K562 (cell line): ENCODE results near the gene EYA4. TPM values are rescaled to one million over a fixed set of nuclear protein-coding genes. Genes with fewer than 3 reads are reported as not detected.

Experiments used
- ATAC-seq: fragments of 200-7000 bp; cut with Tn5 transposase; 3 replicates; pipeline ENCODE4 v1.9.1; 2020; ENCODE audit warnings: moderate library complexity
- BruUV-seq: library from RNA; stranded (reverse); fragments of 400-500 nt; replicated peaks from 2 replicates; lab custom pipeline; 2021; lab: Mats Ljungman, UMichigan
- CTCF ChIA-PET: fragments of 300-600 bp; formaldehyde crosslinking; extraction: SDS; loops from one replicate; lab custom pipeline; 2021; ENCODE audit warnings: low intra/inter-chr PET ratio; lab: Yijun Ruan, JAX
- POLR2A ChIA-PET: fragments of 300-600, 350-650 bp; sonication (Branson Sonifier 250); formaldehyde crosslinking; extraction: SDS; loops from one replicate; lab custom pipeline; 2021; ENCODE audit warnings: antibody characterized with exemption, inconsistent platforms; lab: Yijun Ruan, JAX
- DNase-seq, 4 experiments: peaks; one replicate each; pipeline versions ENCODE4 v3.0.0 to v3.0.0-alpha.2; 2011 to 2018; ENCODE audit warnings: low spot score in 3 of 4, mixed read lengths in 3 of 4; ENCODE audit errors: extremely low read depth in 1 of 4
- FAIRE-seq: peaks from 2 replicates; lab custom pipeline; 2011; peaks lifted over from hg19 to GRCh38; lab: Jason Lieb, UNC
- H2AFZ ChIP-seq: 2 replicates; pipeline ENCODE4 v1.6.0; 2011; ENCODE audit warnings: low read depth, low read length, control low read depth, inconsistent platforms
- H3K27ac ChIP-seq: fragments of 200-600 bp; 3 replicates; pipeline ENCODE4 v1.8.0; 2011; ENCODE audit warnings: low read depth, mild to moderate bottlenecking, control low read depth, inconsistent platforms, low read length, moderate library complexity, mixed read lengths; ENCODE audit errors: extremely low read depth
- H3K27me3 ChIP-seq, 2 experiments: fragments of 300-600 bp in 1 of 2; 2 replicates in 1 of 2; 3 replicates in 1 of 2; pipeline versions ENCODE4 v1.6.0 to v1.8.0; 2011; ENCODE audit warnings: inconsistent platforms in 2 of 2, low read length in 2 of 2, mild to moderate bottlenecking in 1 of 2, mixed read lengths in 1 of 2, moderate library complexity in 1 of 2; ENCODE audit not compliant: control insufficient read depth in 2 of 2, insufficient read depth in 2 of 2
- H3K36me3 ChIP-seq: fragments of 300-600 bp; 3 replicates; pipeline ENCODE4 v1.8.0; 2011; ENCODE audit warnings: mild to moderate bottlenecking, low read length, inconsistent platforms; ENCODE audit not compliant: control insufficient read depth, insufficient read depth
- H3K4me1 ChIP-seq, 2 experiments: fragments of 200-600 bp in 1 of 2; replicated peaks in 1 of 2; 2 replicates in 1 of 2; 3 replicates in 1 of 2; pipeline versions ENCODE4 v1.5.1 to v1.8.0; 2011; ENCODE audit warnings: inconsistent platforms in 2 of 2, low read length in 2 of 2, mild to moderate bottlenecking in 1 of 2, mixed read lengths in 1 of 2, moderate library complexity in 1 of 2; ENCODE audit not compliant: control insufficient read depth in 2 of 2, insufficient read depth in 2 of 2
- H3K4me2 ChIP-seq: 2 replicates; pipeline ENCODE4 v1.6.1; 2011; ENCODE audit warnings: low read length, control low read depth, inconsistent platforms, mixed read lengths; ENCODE audit not compliant: insufficient read depth
- H3K4me3 ChIP-seq: fragments of 200-600 bp; sonication (generic), shearing (Covaris generic); 2 replicates; pipeline ENCODE4 v1.5.1; 2016; ENCODE audit warnings: control low read depth, inconsistent platforms
- H3K79me2 ChIP-seq: fragments of 200-600 bp; 3 replicates; pipeline ENCODE4 v1.8.0; 2011; ENCODE audit warnings: low read length, inconsistent platforms; ENCODE audit not compliant: control insufficient read depth, insufficient read depth
- H3K9ac ChIP-seq, 2 experiments: 2 replicates each; pipeline versions ENCODE4 v1.6.0 to v1.6.1; 2011; ENCODE audit warnings: low read depth in 2 of 2, low read length in 2 of 2, control low read depth in 1 of 2, inconsistent platforms in 1 of 2, mild to moderate bottlenecking in 1 of 2, mixed read lengths in 1 of 2; ENCODE audit not compliant: insufficient read depth in 1 of 2
- H3K9me1 ChIP-seq: one replicate; pipeline ENCODE4 v1.6.0; 2011; ENCODE audit warnings: inconsistent platforms, mild to moderate bottlenecking, low read length, moderate library complexity; ENCODE audit not compliant: control insufficient read depth, insufficient read depth
- H3K9me3 ChIP-seq: replicated peaks from 2 replicates; pipeline ENCODE4 v1.5.1; 2011; ENCODE audit warnings: low read depth, low read length, inconsistent platforms; ENCODE audit not compliant: control insufficient read depth, insufficient read depth
- H4K20me1 ChIP-seq: replicated peaks from 2 replicates; pipeline ENCODE4 v1.6.1; 2011; ENCODE audit warnings: low read length, inconsistent platforms, mixed read lengths; ENCODE audit not compliant: control insufficient read depth, insufficient read depth
- ILK ChIP-seq: fragments of 450-650 bp; IDR thresholded peaks from 2 replicates; pipeline ENCODE4 v1.6.1; 2016; ENCODE audit warnings: missing genetic modification characterization, low read depth, mild to moderate bottlenecking, missing compliant biosample characterization, moderate library complexity, borderline replicate concordance
- NFIC ChIP-seq: fragments of 450-650 bp; IDR thresholded peaks from 2 replicates; pipeline ENCODE4 v1.6.1; 2017; ENCODE audit warnings: mild to moderate bottlenecking, inconsistent platforms
- POLR2G ChIP-seq: fragments of 200-400 bp; formaldehyde crosslinking; IDR thresholded peaks from 2 replicates; pipeline ENCODE4 v1.6.1; 2017; ENCODE audit warnings: low read depth, mild to moderate bottlenecking, antibody characterized with exemption, low read length, moderate library complexity
- ZNF644 ChIP-seq: fragments of 200-800 bp; sonication (Bioruptor generic); IDR thresholded peaks from 2 replicates; pipeline ENCODE4 v1.6.1; 2016; ENCODE audit warnings: low read depth, missing genetic modification characterization, missing compliant biosample characterization
- WGBS: fragments of 100-300 bp; shearing (Covaris generic); methylation state at CpG from one replicate; pipeline ENCODE4 v1.1.6; 2016; ENCODE audit warnings: low coverage, mixed read lengths; ENCODE audit not compliant: insufficient coverage; ENCODE audit errors: missing lambda C conversion rate; 5-methylcytosine and 5-hydroxymethylcytosine counted together
- in situ Hi-C: fragments of 300-500 bp; cut with MboI; formaldehyde crosslinking; loops from 4 replicates; pipeline ENCODE4 v1.15.0; 2018; ENCODE audit warnings: inconsistent platforms, mixed read lengths
- intact Hi-C: fragments of 100-400 bp; cut with micrococcal nuclease; formaldehyde crosslinking; loops from 2 replicates; pipeline ENCODE4 v1.14.2; 2022
- polyA plus RNA-seq, 8 experiments: library from polyadenylated mRNA; depleted of rRNA in 4 of 8; stranded (reverse) in 5 of 8; unstranded in 3 of 8; fragments of >200 nt; fragmentation: Nextera tagmentation in 2 of 8; fragmentation: Illumina TruSeq in 1 of 8; extraction: Ambion mirVana in 2 of 8; extraction: Trizol in 1 of 8; gene quantifications; 2 replicates each; pipeline versions ENCODE4 v1.2.1 to v1.2.3, GENCODE V29; 2011 to 2014; ENCODE audit warnings: inconsistent platforms in 1 of 8, missing spikeins in 1 of 8
- total RNA-seq, 7 experiments: library from RNA; depleted of rRNA in 6 of 7; stranded (reverse); fragments of >200 nt in 6 of 7; fragmentation: Illumina TruSeq in 2 of 7; extraction: Trizol in 2 of 7; gene quantifications; 2 replicates each; pipeline versions ENCODE4 v1.2.1 to v1.2.3, GENCODE V29; 2011 to 2021; ENCODE audit warnings: low replicate concordance in 1 of 7
- TF ChIP-seq, protein P1 (sequence below): sonication (generic); formaldehyde crosslinking; IDR thresholded peaks from 2 replicates; pipeline ENCODE4 v1.8.1; 2023; ENCODE audit warnings: mild to moderate bottlenecking, missing genetic modification reagents
- TF ChIP-seq, protein P2 (sequence below), 2 experiments: fragments of 150-350 bp in 1 of 2; IDR thresholded peaks; 2 replicates each; pipeline ENCODE4 v1.6.1; 2012 to 2016; ENCODE audit warnings: low read depth in 2 of 2, low read length in 2 of 2, mild to moderate bottlenecking in 1 of 2, moderate library complexity in 1 of 2

EYA4 gene
- total and polyA plus RNA-seq, 9 of the 15 experiments (the other 6 are each of a cell fraction or from before 2014, with no cell fraction given): 0.03 to 0.04 TPM; not detected in 7

DNA sequence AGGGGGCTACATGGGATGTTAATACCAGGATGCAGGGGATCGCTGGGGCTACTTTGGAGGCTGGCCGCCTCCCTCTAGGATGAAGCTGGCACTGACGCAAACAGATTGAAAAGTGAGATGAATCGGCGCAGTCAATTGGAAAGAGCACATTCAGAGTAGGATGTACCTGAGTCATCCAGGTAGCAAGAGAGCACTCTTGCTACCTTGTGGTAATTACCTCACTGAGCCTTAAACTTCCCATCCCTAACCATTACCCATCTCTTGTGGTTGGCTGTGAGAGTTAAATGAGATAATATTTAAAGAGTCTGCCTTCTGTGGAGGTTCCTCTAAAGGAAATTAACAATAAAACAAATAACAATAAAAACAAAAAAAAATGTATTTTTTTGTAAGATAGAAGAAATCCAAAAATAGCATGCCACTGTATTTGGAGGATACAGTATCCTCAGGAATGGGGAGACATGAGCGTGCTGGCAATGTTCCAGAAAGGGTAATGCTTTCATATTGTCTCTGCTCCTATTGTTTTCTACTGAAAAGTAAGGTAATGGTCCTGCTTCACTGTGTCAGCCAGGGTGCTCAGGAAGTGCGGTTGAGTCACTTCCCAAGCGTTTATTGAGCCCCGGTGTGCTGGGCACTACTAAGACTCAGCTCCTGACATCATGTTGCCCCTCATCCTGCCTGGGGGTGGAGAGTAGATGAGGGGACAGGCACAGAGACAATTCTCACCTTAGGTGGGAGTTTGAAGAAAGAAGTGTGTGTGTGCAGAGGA, 301.1 kb downstream of the EYA4 start:
- TF ChIP-seq ZNF644 (tag) (no peak), NFIC (peak; percentile 22; the same call in 1 of the 2 replicates)
- H3K9me3 ChIP-seq: no peaks in the 10 kb centered on the region
- H3K27me3 ChIP-seq: no peaks in the 10 kb centered on the region
- H3K9me1 ChIP-seq: no peaks in the 10 kb centered on the region
- no peak overlapping the region for H3K9ac ChIP-seq
- no peak overlapping the region for H3K4me3 ChIP-seq
- H3K27ac ChIP-seq: no peak overlapping the region
- H4K20me1 ChIP-seq: no peaks in the 10 kb centered on the region; the same call in 1 of the 2 replicates
- POLR2A ChIA-PET: no interaction called here
- BruUV-seq: no TSS peak
- H3K4me2 ChIP-seq: no peak overlapping the region
- in situ Hi-C loops (loop anchor here (25.0 kb wide), 1 partner anchor 1005 kb away; the partner anchor contains the start of gene TAAR9), intact Hi-C loops (loop anchor here (10.0 kb wide), 1 partner anchor 877 kb away; no protein-coding TSS in a partner anchor)
- ATAC-seq (no peak), DNase-seq (no peak), FAIRE-seq (no peak)
- H3K4me1 ChIP-seq: no peaks in the 10 kb centered on the region
- no peaks in the 10 kb centered on the region for H3K79me2 ChIP-seq
- CTCF ChIA-PET: no interaction called here
- H3K36me3 ChIP-seq: no peaks in the 10 kb centered on the region
- WGBS: 1% methylated on average over 9 of the region's 9 CpGs
- H2AFZ ChIP-seq: no peak overlapping the region

DNA sequence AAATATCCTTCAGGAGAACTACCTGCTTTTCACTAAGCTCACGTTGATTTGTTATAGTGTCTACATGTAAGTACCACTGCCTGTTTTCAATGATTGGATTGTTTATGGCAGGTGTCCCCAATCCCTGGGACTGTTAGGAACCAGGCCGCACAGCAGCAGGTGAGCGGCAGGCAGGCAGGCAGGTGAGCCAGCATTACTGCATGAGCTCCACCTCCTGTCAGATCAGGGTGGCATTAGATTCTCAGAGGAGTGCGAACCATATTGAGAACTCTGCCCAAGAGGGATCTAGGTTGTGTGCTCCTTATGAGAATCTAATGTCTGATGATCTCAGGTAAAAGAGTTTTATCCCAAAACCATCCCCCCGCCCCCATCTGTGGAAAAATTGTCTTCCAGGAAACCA, 303.3 kb downstream of the EYA4 start:
- no peak overlapping the region for H3K4me2 ChIP-seq
- TF ChIP-seq, protein P1, sequence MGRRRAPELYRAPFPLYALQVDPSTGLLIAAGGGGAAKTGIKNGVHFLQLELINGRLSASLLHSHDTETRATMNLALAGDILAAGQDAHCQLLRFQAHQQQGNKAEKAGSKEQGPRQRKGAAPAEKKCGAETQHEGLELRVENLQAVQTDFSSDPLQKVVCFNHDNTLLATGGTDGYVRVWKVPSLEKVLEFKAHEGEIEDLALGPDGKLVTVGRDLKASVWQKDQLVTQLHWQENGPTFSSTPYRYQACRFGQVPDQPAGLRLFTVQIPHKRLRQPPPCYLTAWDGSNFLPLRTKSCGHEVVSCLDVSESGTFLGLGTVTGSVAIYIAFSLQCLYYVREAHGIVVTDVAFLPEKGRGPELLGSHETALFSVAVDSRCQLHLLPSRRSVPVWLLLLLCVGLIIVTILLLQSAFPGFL (CRISPR knock-in tag): no peak
- TF ChIP-seq ILK (no peak), POLR2G (no peak)
- TF ChIP-seq, protein P2, sequence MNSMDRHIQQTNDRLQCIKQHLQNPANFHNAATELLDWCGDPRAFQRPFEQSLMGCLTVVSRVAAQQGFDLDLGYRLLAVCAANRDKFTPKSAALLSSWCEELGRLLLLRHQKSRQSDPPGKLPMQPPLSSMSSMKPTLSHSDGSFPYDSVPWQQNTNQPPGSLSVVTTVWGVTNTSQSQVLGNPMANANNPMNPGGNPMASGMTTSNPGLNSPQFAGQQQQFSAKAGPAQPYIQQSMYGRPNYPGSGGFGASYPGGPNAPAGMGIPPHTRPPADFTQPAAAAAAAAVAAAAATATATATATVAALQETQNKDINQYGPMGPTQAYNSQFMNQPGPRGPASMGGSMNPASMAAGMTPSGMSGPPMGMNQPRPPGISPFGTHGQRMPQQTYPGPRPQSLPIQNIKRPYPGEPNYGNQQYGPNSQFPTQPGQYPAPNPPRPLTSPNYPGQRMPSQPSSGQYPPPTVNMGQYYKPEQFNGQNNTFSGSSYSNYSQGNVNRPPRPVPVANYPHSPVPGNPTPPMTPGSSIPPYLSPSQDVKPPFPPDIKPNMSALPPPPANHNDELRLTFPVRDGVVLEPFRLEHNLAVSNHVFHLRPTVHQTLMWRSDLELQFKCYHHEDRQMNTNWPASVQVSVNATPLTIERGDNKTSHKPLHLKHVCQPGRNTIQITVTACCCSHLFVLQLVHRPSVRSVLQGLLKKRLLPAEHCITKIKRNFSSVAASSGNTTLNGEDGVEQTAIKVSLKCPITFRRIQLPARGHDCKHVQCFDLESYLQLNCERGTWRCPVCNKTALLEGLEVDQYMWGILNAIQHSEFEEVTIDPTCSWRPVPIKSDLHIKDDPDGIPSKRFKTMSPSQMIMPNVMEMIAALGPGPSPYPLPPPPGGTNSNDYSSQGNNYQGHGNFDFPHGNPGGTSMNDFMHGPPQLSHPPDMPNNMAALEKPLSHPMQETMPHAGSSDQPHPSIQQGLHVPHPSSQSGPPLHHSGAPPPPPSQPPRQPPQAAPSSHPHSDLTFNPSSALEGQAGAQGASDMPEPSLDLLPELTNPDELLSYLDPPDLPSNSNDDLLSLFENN (IDR thresholded peaks at IDR 0.05; ENCODE audit: low read depth in 2 of 2, low read length in 2 of 2): no peak
- 0% methylated on average over 5 of the region's 5 CpGs for WGBS
- no peak for DNase-seq
- POLR2A ChIA-PET: no interaction called here
- no peaks in the 10 kb centered on the region for H3K9me3 ChIP-seq
- no peak overlapping the region for H3K9ac ChIP-seq
- CTCF ChIA-PET: no interaction called here
- intact Hi-C loops (loop anchor here (10.0 kb wide), 1 partner anchor 880 kb away; no protein-coding TSS in a partner anchor), in situ Hi-C loops (loop anchor here (25.0 kb wide), 1 partner anchor 1007 kb away; the partner anchor contains the start of gene TAAR9)
- H3K27ac ChIP-seq: no peak overlapping the region
- no TSS peak for BruUV-seq
- H3K9me1 ChIP-seq: no peaks in the 10 kb centered on the region
- no peaks in the 10 kb centered on the region for H3K27me3 ChIP-seq
- no peak overlapping the region for H3K4me3 ChIP-seq
- H4K20me1 ChIP-seq: no peaks in the 10 kb centered on the region
- no peaks in the 10 kb centered on the region for H3K36me3 ChIP-seq
- no peak for ATAC-seq
- FAIRE-seq: no peak
- H3K4me1 ChIP-seq: no peaks in the 10 kb centered on the region
- no peaks in the 10 kb centered on the region for H3K79me2 ChIP-seq
- H2AFZ ChIP-seq: no peak overlapping the region
